Activated naive CD4-positive, alpha-beta T cell treated with Interleukin-2 at 50 U/mL for 16 hours (primary cell): ENCODE results near the gene XNDC1N.
A peak's percentile ranks its signal among the peaks of the same experiment; 100 is the strongest.

Source experiments
- DNase-seq: peaks from one replicate; pipeline ENCODE4 v3.0.0-alpha.2; 2020

The XNDC1N gene

DNA sequence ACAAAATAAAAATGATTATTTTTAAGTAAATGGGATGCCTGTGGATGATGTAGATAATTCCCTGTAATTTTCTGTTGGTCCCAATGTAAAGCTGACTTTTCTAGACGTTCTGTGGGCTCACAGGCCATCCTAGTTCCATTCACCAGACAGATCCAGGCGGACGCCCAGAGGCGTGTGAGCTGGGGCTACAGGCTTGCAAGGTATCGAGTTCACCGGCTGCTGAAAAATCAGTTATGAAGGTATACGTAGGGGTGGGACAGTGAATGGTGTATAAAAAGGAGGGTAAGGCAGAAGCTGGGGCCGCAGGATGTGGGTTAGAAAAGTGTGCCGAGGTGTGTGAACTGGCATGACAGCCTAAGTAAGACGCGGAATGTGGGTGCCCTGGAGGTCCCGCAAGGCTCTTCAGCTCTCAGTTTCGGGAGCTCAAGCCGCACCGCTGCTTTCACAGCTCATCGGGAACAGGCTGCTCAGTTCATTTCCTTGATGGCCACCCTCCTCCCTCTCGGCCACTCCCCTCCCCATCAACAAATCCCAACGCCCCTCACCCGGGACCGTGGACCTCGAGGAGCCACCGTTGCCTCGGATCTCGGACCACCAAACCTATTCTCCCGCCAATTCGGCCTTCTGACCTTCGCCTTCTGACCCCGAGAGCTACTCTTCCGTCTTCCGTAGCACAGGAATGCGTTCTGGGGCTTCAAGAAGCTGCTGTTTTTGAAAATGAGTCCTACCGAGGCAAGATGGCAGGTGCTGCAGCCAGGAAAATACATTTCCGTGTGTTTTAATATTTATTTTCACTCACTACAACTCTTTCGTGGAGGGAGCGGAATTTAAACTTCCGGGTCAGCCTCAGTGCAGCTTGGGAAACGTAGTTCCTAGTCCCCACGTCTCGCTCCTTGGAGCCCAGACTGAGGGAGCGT lies at the start of gene XNDC1N:
TSS of gene XNDC1N (minus strand) at position 775 of the 917 bp plus-strand sequence. CDS start 5,241 bp downstream, outside the sequence.
- peak; percentile 72 for DNase-seq

GRCh38 chr11:71977743-71978418 lies 49.5 kb upstream of the XNDC1N start:
- DNase-seq, result peak; percentile 47

DNA sequence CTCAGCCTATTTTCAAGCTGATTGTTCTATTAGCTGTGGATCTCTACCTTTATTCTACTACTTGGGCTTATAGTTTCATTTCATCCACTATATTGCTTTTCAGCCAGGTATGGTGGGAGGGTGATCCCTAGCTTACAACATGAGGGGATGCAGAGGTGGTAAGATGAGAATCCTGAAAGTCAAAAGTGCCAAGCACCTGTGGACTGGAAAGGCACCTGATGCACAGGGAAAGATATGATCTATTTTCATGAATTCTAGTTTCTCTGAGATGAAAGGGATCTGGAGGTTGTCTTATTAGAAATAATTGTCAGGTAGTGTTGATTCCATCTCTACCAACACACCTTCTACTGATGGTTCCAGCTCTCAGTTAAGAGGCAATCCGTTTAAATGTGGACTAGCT lies 48.7 kb upstream of the XNDC1N start:
- no peak for DNase-seq

DNA sequence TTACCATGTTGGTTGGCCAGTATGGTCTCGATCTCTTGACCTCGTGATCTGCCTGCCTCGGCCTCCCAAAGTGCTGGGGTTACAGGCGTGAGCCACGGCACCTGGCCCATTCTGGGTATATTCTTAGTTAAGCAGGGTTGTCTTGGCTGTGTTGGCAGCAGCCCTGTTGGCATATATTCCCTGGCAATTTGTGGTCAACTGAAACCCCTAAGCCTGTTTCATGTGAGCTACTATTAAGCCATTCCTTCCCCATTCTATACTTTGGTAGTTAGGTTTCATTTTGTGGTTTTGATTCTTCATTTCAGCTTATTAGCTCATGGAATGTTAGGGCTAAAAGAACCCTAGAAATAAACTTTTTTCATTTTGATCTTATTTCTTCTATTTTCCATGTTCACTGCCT lies 48.2 kb upstream of the XNDC1N start:
- DNase-seq, result no peak

DNA sequence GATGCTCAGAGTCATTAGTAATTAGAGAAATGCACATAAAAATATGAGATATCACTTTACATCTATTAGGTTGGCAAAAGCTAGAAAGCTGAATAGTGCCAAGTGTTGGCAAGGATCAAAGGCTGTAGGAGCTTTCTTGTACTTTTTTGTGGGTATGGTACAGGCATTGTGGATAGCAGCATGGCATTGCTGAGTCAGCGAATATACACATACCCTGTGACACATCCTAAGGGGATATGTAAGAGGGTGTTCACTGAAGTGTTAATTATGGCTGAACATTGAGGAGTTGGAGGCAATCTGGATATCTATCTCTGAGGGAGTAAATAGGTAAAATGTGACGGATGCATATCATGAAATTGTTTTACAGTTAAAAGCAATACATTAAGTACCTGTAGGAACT lies 43.3 kb upstream of the XNDC1N start:
- no peak for DNase-seq

DNA sequence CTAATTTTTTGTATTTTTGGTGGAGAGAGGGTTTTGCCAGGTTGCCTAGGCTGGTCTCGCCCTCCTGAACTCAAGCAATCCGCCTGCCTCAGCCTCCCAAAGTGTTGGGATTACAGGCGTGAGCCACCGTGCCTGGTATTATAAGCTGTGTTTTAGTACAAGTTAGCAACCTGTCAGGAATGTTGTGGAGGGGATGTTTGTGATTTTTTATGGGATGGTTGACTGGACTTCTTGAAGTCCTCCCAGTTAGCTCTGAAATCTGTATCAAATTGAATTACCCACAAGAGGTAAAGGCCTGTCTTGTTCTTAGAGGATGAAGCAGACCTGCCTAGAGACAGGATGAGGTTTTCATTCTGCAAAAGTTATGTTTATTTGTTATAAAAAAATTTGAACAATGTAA lies 36.2 kb upstream of the XNDC1N start:
- DNase-seq, result no peak

DNA sequence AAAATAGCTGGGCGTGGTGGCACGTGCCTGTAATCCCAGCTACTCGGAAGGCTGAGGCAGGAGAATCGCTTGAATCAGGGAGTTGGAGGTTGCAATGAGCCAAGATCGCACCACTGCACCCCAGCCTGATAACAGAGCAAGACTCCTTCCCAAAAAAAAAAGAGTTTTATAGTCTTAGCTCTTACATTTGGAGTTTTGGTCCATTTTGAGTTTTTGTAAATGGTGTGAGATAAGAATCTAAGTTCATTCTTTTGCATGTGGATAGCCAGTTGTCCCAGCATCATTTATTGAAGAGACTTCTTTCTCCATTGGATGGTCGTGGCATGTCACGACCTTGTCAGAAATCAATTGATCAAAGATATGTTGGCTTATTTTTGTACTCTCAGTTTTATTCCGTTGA lies 35.1 kb upstream of the XNDC1N start:
- no peak for DNase-seq

GRCh38 chr11:71962428-71963038 lies 34.1 kb upstream of the XNDC1N start:
- DNase-seq, result no peak

DNA sequence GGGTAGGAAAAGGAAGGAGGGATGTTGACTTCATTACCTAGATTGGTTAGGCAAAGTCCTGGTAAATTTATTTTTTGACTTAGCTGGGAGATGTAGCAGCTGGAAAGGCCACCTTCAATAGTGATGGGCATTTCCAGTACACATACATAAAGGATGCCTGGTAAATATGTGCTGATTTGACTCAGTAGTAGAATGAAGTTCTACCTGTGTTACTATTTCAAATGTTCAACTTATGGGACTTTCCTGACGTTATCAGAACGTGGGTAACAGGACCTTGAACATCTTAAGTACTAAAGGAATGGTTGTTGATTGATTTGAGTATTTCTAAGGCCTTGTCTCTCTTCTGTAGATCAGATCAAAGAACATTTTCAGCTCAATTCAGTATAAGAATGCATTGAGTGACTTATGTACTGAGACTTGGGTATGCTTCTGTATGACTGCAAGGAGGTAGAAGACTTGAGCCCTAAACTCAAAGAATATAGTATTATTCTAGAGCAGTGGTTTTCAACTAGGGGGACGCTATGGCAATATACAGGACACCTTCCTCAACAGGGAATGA lies 27.6 kb upstream of the XNDC1N start:
- no peak for DNase-seq

DNA sequence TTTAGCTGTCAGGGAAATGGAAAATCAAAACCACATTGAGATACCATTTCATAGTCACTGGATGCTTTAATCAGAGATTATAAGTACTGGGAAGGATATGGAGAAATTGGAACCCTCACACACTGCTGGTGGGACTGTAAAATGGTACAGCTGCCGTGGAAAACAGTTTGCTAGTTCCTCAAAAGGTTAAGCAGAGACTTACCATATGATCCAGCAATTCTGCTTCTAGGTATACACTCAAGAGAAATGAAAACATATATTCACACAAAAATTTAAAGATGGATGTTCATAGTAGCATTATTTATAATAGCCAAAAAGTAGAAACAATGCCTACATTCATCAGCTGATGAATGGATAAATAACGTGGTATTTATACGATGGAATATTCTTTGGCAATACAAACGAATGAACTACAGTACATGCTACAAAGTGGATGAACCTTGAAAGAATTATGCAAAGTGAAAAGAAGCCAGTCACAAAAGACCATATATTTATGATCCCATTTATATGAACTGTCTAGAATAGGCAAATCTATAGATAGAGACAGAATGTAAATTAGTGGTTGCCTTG lies 23.4 kb upstream of the XNDC1N start:
- DNase-seq, result no peak

DNA sequence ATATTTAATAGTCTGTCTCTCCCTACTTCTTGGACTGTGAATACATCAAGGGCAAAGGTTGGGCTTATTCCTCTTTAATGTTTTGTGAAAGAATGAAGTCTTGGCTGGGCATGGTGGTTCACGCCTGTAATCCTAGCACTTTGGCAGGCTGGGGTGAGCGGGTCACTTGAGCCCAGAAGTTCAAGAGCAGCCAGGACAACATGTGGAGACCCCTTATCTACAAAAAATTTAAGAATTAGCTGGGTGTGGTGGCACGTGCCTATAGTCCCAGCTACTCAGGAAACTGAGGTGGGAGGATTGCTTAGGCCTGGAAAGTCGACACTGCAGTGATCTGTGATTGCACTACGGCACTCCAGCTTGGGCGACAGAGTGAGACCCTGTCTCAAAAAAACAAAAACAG lies 20.6 kb upstream of the XNDC1N start:
- DNase-seq, result no peak

DNA sequence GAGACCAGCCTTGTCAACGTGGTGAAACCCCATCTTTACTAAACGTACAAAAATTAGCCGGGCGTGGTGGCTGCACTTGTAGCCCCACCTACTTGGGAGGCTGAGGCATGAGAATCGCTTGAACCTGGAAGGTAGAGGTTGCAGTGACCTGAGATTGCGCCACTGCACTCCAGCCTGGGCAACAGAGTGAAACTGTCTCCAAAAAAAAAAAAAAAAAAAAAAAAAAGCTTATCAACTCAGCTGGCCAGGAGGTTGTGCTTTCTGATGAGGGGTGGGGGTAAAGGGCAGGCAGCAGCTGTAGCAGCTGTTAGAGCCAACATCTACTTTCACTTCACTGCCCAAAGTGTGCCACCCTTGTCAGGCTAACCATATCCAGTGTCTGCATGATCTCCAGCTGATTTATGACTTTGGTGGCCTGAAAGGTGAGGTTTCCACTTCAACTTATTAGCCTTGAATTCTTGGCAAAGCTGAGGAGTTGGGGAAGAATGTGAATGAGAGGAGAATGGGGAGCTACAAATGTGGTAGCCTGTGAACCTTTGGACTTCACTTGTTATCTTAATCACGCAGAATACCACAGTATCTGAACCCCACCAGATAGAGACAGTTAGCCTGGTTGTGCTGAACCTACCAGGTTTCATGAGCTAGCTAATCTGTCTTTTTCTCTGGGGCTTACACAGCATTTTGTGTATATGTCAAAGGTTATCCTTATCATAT lies 20.1 kb upstream of the XNDC1N start:
- no peak for DNase-seq

- DNase-seq, result no peak
Measured at GRCh38 chr11:71947498-71947897, 19.1 kb upstream of the XNDC1N start.

DNA sequence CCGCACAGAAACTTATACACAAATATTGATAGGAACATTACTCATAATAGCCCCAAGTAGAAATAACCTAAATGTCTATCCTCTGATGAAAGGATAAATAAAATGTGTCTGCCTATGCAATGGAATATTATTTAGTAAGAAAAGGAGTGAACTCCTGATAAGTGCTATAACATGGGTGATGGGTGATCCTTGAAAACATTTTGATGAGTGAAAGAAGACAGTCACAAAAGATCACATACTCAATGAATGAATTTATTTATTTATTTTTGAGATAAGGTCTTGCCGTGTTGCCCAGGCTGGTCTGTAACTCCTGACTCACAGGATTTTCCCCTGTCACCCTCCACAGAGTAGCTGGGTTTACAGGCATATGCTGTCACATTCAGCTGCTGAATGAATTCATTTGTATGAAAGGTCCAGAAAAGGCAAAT lies 17.8 kb upstream of the XNDC1N start:
- DNase-seq, result peak; percentile 14

DNA sequence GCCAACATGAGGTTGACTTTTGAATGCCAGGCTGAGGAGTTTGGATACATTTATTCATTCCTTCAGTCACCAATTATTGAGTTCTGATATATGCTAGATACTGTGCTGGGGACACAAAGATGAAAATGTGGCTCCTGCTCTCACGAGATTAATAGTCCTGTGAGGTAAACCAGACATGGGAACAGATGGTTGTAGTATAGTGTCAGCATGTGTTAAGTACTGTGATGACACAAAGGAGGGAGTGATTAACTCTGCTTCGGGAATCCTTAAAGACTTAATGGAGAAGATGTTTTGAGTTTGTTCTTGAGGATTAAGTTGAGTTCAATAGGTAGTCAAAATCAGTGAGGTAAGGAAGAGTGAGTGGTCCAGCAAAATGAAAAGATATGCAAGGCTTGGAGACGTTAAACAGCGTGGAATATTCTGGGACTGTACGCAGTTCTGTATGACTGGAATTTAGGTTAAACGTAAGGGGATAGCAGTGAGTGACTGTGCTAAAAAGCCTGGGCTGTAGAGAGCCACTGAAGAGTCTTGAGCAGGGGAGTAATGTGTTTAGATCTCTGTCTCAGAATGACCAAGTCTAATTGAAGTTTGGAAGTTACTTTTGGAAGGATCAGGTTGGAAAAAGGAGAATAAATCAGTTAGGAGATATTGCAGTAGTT lies 12.3 kb upstream of the XNDC1N start:
- no peak for DNase-seq

DNA sequence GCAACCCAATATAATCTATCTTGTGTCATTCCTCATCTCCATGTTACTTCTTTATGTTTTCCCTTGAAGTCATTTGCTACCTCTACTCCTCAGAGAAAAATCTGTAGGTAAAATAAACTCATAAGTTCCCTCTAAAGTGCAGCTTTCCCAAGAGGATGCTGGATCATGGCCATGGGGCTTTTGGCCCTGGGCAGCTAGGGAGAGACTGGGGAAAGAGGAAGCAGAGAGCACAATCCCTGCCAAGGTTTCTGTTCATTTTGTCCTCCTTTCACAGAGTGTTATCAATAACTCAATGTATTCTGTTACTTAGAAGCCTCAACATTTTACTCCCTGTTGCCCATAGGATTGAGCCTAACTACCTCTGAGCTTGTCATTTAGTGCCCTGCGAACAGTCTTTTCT lies 9.4 kb upstream of the XNDC1N start:
- no peak for DNase-seq

DNA sequence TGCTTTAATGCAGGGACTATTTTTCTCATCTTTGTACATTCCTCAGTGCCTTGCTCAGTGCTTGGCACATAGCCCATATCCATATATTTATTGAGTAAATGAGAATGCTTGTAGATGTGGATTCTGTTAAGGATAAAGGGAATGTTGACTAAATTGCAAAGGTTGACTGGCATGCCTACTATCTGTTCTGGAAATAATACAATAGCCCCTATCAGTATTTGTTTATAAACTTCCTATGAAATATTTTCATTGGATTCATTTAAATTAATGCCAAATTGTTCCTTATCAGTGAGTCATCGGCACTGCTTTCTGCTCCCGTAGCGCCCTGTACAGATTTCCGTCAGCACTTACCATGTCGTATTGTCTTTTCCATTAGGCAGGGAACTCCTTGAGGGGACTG lies 8.4 kb upstream of the XNDC1N start:
- no peak for DNase-seq

GRCh38 chr11:71935338-71935925 lies 7.0 kb upstream of the XNDC1N start:
- DNase-seq, result no peak

DNA sequence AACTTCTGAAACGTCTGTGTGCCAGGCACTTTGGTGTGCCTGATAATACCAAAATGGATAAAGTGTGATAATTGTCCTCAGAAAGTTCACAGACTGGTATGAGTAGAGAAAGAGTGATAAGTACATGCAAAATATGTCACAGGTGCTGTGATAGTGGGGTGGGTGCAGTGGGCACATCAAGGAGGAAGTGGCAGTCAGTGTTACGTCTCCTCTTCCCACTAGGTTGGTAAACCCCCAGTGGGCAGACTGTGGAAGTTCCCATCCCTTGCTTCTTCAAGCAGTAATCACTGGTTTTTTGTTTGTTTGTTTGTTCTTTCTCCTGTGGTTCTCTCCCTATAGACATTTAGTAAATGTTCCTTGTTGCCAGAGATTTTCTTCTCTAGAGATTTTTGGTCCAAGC lies 5.8 kb upstream of the XNDC1N start:
- DNase-seq, result no peak

- no peak for DNase-seq
Measured at GRCh38 chr11:71933141-71933933, 4.9 kb upstream of the XNDC1N start.

GRCh38 chr11:71931245-71931602 lies 2.8 kb upstream of the XNDC1N start:
- DNase-seq, result no peak
